ENCODE results near the gene PAM. TPM values are rescaled to one million over a fixed set of nuclear protein-coding genes. Genes with fewer than 3 reads are reported as not detected.

The PAM gene
- total and polyA plus RNA-seq, 2 of the 8 experiments (the other 6 are each of a cell fraction or from before 2014, with no cell fraction given): 30.4 to 67.8 TPM

- no peak overlapping the region for H4K91ac ChIP-seq (replicated peaks; ENCODE audit: insufficient read length, low read length)
- WGBS, 2 experiments (ENCODE audit: extremely low coverage in 1 of 2, insufficient coverage in 1 of 2, insufficient read length in 1 of 2, insufficient replicate concordance in 2 of 2, low coverage in 1 of 2, low lambda C conversion rate in 2 of 2, missing lambda C conversion rate in 1 of 2): 95% methylated on average over 4 of the region's 4 CpGs; no CpG with 5 or more reads in 1 of the 2 experiments
- ChIA-PET CTCF (ENCODE audit: partially characterized antibody) (interaction anchor here (0.8 to 1.9 kb wide), 3 partner anchors 11 to 98 kb away, joined by 3 to 5 read pairs (median 3); no protein-coding TSS in a partner anchor), POLR2A (ENCODE audit: partially characterized antibody) (no interaction called here)
- H3K18ac ChIP-seq (ENCODE audit: extremely low read depth, low read length): no peak overlapping the region
- no peak overlapping the region for H3K4ac ChIP-seq (replicated peaks; ENCODE audit: insufficient read length, low read depth, low read length)
- no peak overlapping the region for H2BK5ac ChIP-seq (ENCODE audit: low read depth, low read length)
- no peaks in the 10 kb centered on the region for H3K79me2 ChIP-seq (ENCODE audit: control insufficient read depth in 1 of 2, insufficient read depth in 2 of 2, low read length in 2 of 2)
- DNase-seq (ENCODE audit: low read depth in 1 of 2, low spot score in 2 of 2) (no peak), FAIRE-seq (no peak)
- peaks cover 30 to 31% of the 10 kb centered on the region in 2 experiments for H3K9me3 ChIP-seq (ENCODE audit: insufficient read depth in 2 of 2, low read depth in 1 of 2, low read length in 1 of 2)
- TF ChIP-seq EGR1 (IDR thresholded peaks at IDR 0.05; ENCODE audit: borderline replicate concordance, low read depth, low read length) (no peak), GTF2F1 (IDR thresholded peaks at IDR 0.05; ENCODE audit: borderline replicate concordance, low read depth, low read length) (no peak), GABPA (IDR thresholded peaks at IDR 0.05; ENCODE audit: borderline replicate concordance, insufficient read depth, low read length) (no peak)
- TF ChIP-seq, protein P1, sequence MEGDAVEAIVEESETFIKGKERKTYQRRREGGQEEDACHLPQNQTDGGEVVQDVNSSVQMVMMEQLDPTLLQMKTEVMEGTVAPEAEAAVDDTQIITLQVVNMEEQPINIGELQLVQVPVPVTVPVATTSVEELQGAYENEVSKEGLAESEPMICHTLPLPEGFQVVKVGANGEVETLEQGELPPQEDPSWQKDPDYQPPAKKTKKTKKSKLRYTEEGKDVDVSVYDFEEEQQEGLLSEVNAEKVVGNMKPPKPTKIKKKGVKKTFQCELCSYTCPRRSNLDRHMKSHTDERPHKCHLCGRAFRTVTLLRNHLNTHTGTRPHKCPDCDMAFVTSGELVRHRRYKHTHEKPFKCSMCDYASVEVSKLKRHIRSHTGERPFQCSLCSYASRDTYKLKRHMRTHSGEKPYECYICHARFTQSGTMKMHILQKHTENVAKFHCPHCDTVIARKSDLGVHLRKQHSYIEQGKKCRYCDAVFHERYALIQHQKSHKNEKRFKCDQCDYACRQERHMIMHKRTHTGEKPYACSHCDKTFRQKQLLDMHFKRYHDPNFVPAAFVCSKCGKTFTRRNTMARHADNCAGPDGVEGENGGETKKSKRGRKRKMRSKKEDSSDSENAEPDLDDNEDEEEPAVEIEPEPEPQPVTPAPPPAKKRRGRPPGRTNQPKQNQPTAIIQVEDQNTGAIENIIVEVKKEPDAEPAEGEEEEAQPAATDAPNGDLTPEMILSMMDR (IDR thresholded peaks at IDR 0.05; ENCODE audit: control extremely low read depth in 1 of 3, insufficient read depth in 1 of 3, low read depth in 1 of 3, low read length in 3 of 3): no peak
- no peak overlapping the region for H3K4me3 ChIP-seq (ENCODE audit: extremely low read depth in 1 of 4, insufficient read depth in 2 of 4, low read depth in 3 of 4, low read length in 4 of 4)
- no peak overlapping the region for H2BK15ac ChIP-seq (ENCODE audit: low read length)
- no peaks in the 10 kb centered on the region for H3K23me2 ChIP-seq (ENCODE audit: low read depth, low read length)
- no peaks in the 10 kb centered on the region for H3K4me1 ChIP-seq (replicated peaks in 1 of 4; ENCODE audit: control insufficient read depth in 3 of 4, insufficient read depth in 4 of 4, low read length in 3 of 4)
- no peak overlapping the region for H3K14ac ChIP-seq (ENCODE audit: insufficient read length)
- no peak overlapping the region for H2AFZ ChIP-seq (ENCODE audit: low read length)
- H4K20me1 ChIP-seq (replicated peaks in 1 of 2; ENCODE audit: control insufficient read depth in 1 of 2, insufficient read depth in 2 of 2, low read length in 2 of 2): no peaks in the 10 kb centered on the region
- no peak overlapping the region for H4K5ac ChIP-seq (ENCODE audit: insufficient read length, low read depth, low read length)
- peaks cover 0 to 6% (median 0%) of the 10 kb centered on the region in 4 experiments; a peak in 2 of 8 replicates for H3K36me3 ChIP-seq (ENCODE audit: control insufficient read depth in 2 of 4, insufficient read depth in 4 of 4, low read length in 3 of 4)
- no peak overlapping the region for H3K9ac ChIP-seq (replicated peaks in 1 of 4; ENCODE audit: extremely low read depth in 1 of 4, low read depth in 3 of 4, low read length in 3 of 4)
- no peak overlapping the region for H3K27ac ChIP-seq (ENCODE audit: low read depth, low read length)
- no peak overlapping the region for H3K4me2 ChIP-seq (ENCODE audit: insufficient read depth in 1 of 2, low read depth in 2 of 2, low read length in 2 of 2)
- H4K8ac ChIP-seq (ENCODE audit: extremely low read depth, insufficient read depth, low read length): no peak overlapping the region
- no peaks in the 10 kb centered on the region for H3K79me1 ChIP-seq (ENCODE audit: low read depth, low read length)
- no peak overlapping the region for H3K23ac ChIP-seq (ENCODE audit: insufficient read length)
- no peak overlapping the region for H2BK120ac ChIP-seq (replicated peaks; ENCODE audit: low read depth, low read length)
- H3K27me3 ChIP-seq (replicated peaks in 1 of 4; ENCODE audit: control insufficient read depth in 3 of 4, extremely low read depth in 1 of 4, insufficient read depth in 3 of 4, low read length in 3 of 4): no peaks in the 10 kb centered on the region
- no peak overlapping the region for H2BK20ac ChIP-seq (ENCODE audit: low read length)
- no peak overlapping the region for H3K56ac ChIP-seq (replicated peaks; ENCODE audit: insufficient read length, low read depth, low read length)
- no peak overlapping the region for H2AK5ac ChIP-seq (ENCODE audit: low read depth, low read length)
- H2BK12ac ChIP-seq (ENCODE audit: low read depth, low read length): no peak overlapping the region
Observed at GRCh38 chr5:103075442-103075841, 320.3 kb downstream of the PAM start.

All from H1 (cell line).